Sigmoid colon (tissue), 7 donors: ENCODE measurements around the gene GLUD2. TPM values are rescaled to one million over a fixed set of nuclear protein-coding genes. Genes with fewer than 3 reads are reported as not detected.

Experiments used
- DNase-seq: peaks from one replicate; pipeline ENCODE4 v3.0.0-alpha.2; 2019
- H3K27ac ChIP-seq, 4 donors: fragments of 200-600 bp; sonication (generic); one replicate each; pipeline ENCODE4 v1.5.1; 2016 to 2019; ENCODE audit warnings: mild to moderate bottlenecking in 1 of 4
- H3K27me3 ChIP-seq, 3 donors: fragments of 200-600 bp; sonication (generic); one replicate each; pipeline ENCODE4 v1.5.1; 2019; ENCODE audit warnings: mild to moderate bottlenecking in 1 of 3
- H3K36me3 ChIP-seq, 4 donors: fragments of 200-600 bp; sonication (generic); one replicate each; pipeline ENCODE4 v1.5.1; 2016 to 2019
- H3K4me1 ChIP-seq, 4 donors: fragments of 200-600 bp; sonication (generic); one replicate each; pipeline ENCODE4 v1.5.1; 2017 to 2019
- H3K4me3 ChIP-seq, 4 donors: fragments of 200-600 bp; sonication (generic); one replicate each; pipeline ENCODE4 v1.5.1; 2017 to 2019; ENCODE audit warnings: mild to moderate bottlenecking in 2 of 4, moderate library complexity in 1 of 4
- H3K9me3 ChIP-seq, 4 donors: fragments of 200-600 bp in 3 of 4; sonication (generic) in 3 of 4; one replicate each; pipeline versions ENCODE4 v1.5.1 to v1.6.1; 2013 to 2019
- EP300 ChIP-seq, 4 donors: sonication (generic); formaldehyde crosslinking; IDR thresholded peaks; one replicate each; pipeline ENCODE4 v1.6.1; 2017; ENCODE audit warnings: antibody characterized with exemption in 4 of 4
- POLR2A ChIP-seq, 2 donors: fragments of 450-650 bp; IDR thresholded peaks; one replicate each; pipeline ENCODE4 v1.6.1; 2016; ENCODE audit warnings: antibody characterized with exemption in 2 of 2, mild to moderate bottlenecking in 2 of 2, moderate library complexity in 2 of 2
- POLR2AphosphoS5 ChIP-seq, 4 donors: sonication (generic); formaldehyde crosslinking; IDR thresholded peaks; one replicate each; pipeline ENCODE4 v1.6.1; 2017; ENCODE audit warnings: antibody characterized with exemption in 4 of 4
- WGBS, 2 donors: extraction: QIAGEN DNeasy Blood & Tissue Kit; methylation state at CpG; one replicate each; pipeline ENCODE4 v1.1.7; 2013; 5-methylcytosine and 5-hydroxymethylcytosine counted together
- intact Hi-C: fragments of 100-400 bp; cut with DNase I; formaldehyde crosslinking; loops from one replicate; pipeline ENCODE4 v1.15.1; 2023
- polyA plus RNA-seq, 3 donors: library from polyadenylated mRNA; stranded (reverse); fragments of 200-250 nt; gene quantifications; one replicate each; pipeline ENCODE4 v1.2.3, GENCODE V29; 2013
- total RNA-seq, 4 donors: library from RNA; depleted of rRNA; stranded (reverse); fragments of >200 nt; gene quantifications; one replicate each; pipeline ENCODE4 v1.1.0, GENCODE V29; 2016
- TF ChIP-seq, protein P1 (sequence below), 4 experiments: fragments of 450-650 bp in 3 of 4; fragments of 200-600 bp in 1 of 4; IDR thresholded peaks; one replicate each; pipeline ENCODE4 v1.5.1; 2016 to 2019; ENCODE audit warnings: antibody characterized with exemption in 4 of 4, mild to moderate bottlenecking in 3 of 4, moderate library complexity in 2 of 4
- donor health status: healthy with polysubstance abuse.
- donor health status: Bipolar disorder and iron deficiency.
- donor health status: healthy.

The GLUD2 gene
- total and polyA plus RNA-seq, 7 donors, result 0.38 to 2.3 (median 0.82) TPM

DNA sequence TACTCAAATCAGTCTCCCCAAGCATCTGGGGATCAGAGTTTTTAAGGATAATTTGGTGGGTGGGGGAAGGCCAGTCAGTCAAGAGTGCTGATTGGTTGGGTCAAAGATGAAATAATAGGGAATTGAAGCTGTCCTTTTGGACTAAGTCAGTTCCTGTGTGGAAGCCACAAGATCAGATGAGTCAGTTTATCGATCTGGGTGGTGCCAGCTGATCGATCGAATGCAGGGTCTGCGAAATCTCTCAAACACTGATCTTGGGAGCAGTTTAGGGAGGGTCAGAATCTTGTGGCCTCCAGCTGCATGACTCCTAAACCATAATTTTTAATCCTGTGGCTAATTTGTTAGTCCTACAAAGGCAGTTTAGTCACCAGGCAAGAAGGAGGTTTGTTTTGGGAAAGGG lies 17.3 kb upstream of the GLUD2 start:
- Histone ChIP-seq H3K9me3 (no peaks in the 10 kb centered on the region), H3K4me1 (no peaks in the 10 kb centered on the region), H3K27me3 (no peaks in the 10 kb centered on the region), H3K4me3 (no peak overlapping the region), H3K27ac (no peak overlapping the region), H3K36me3 (no peaks in the 10 kb centered on the region)
- no peak for DNase-seq
- intact Hi-C loops, result no loop called here
- 93 to 94% methylated on average over 4 of the region's 4 CpGs for WGBS, 2 donors
- TF ChIP-seq POLR2AphosphoS5 (IDR thresholded peaks at IDR 0.05), result no peak
- no peak for TF ChIP-seq POLR2A (IDR thresholded peaks at IDR 0.05)
- TF ChIP-seq, protein P1, sequence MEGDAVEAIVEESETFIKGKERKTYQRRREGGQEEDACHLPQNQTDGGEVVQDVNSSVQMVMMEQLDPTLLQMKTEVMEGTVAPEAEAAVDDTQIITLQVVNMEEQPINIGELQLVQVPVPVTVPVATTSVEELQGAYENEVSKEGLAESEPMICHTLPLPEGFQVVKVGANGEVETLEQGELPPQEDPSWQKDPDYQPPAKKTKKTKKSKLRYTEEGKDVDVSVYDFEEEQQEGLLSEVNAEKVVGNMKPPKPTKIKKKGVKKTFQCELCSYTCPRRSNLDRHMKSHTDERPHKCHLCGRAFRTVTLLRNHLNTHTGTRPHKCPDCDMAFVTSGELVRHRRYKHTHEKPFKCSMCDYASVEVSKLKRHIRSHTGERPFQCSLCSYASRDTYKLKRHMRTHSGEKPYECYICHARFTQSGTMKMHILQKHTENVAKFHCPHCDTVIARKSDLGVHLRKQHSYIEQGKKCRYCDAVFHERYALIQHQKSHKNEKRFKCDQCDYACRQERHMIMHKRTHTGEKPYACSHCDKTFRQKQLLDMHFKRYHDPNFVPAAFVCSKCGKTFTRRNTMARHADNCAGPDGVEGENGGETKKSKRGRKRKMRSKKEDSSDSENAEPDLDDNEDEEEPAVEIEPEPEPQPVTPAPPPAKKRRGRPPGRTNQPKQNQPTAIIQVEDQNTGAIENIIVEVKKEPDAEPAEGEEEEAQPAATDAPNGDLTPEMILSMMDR (IDR thresholded peaks at IDR 0.05), result no peak
- TF ChIP-seq EP300 (IDR thresholded peaks at IDR 0.05), result no peak

DNA sequence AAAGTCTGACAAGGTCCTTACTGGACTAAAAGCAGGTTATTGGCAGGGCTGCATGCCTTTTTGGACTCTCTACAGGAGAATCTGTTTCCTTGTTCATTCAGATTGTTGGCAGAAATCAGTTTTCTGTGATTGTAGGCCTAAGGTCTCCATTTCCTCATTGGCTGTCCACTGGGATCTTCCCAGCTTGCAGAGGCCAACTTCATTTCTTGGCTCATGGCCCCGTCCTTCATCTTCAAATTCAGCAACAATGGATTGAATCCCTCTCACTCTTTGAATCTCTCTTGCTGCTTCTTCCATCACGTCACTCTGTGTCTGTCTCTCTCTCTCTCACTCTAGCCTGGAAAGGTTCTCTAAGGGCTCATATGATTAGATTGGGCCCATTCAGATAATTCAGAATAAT lies 14.9 kb upstream of the GLUD2 start:
- Histone ChIP-seq H3K36me3 (no peaks in the 10 kb centered on the region), H3K4me1 (no peaks in the 10 kb centered on the region), H3K4me3 (no peak overlapping the region), H3K27me3 (no peaks in the 10 kb centered on the region), H3K9me3 (no peaks in the 10 kb centered on the region), H3K27ac (no peak overlapping the region)
- intact Hi-C loops, result no loop called here
- no peak for DNase-seq
- TF ChIP-seq POLR2AphosphoS5 (IDR thresholded peaks at IDR 0.05), result no peak
- no peak for TF ChIP-seq POLR2A (IDR thresholded peaks at IDR 0.05)
- no peak for TF ChIP-seq EP300 (IDR thresholded peaks at IDR 0.05)
- TF ChIP-seq, protein P1 (IDR thresholded peaks at IDR 0.05), result no peak
- WGBS, 2 donors, result 70 to 71% methylated on average over 2 of the region's 2 CpGs

DNA sequence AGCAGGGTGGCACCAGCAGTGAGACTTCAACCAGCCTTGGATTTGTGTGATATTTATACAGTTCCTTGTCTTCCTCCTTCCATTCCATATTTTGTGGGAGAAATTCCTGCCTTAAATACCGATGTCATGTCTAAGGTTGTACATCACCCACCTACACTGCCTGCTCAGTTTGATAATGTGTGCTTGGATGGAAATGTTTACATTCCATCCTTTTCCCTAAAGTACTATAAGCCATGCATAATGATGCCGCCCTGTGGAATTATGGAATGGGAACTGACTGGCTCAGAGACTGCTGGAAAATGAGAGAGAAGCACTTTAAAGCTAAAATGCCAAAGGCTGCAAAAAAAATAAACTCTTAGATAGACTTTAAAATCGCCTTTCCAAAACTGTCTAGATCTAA lies 11.3 kb upstream of the GLUD2 start:
- H3K4me1 ChIP-seq, result no peaks in the 10 kb centered on the region
- no peak for TF ChIP-seq POLR2A (IDR thresholded peaks at IDR 0.05)
- TF ChIP-seq, protein P1 (IDR thresholded peaks at IDR 0.05), result no peak
- TF ChIP-seq EP300 (IDR thresholded peaks at IDR 0.05), result no peak
- no peak for TF ChIP-seq POLR2AphosphoS5 (IDR thresholded peaks at IDR 0.05)
- intact Hi-C loops, result no loop called here
- H3K36me3 ChIP-seq, result no peaks in the 10 kb centered on the region
- 66 to 74% methylated on average over 3 of the region's 3 CpGs for WGBS, 2 donors
- H3K27me3 ChIP-seq, result no peaks in the 10 kb centered on the region
- H3K4me3 ChIP-seq, result no peak overlapping the region
- no peak for DNase-seq
- no peak overlapping the region for H3K27ac ChIP-seq
- no peaks in the 10 kb centered on the region for H3K9me3 ChIP-seq

DNA sequence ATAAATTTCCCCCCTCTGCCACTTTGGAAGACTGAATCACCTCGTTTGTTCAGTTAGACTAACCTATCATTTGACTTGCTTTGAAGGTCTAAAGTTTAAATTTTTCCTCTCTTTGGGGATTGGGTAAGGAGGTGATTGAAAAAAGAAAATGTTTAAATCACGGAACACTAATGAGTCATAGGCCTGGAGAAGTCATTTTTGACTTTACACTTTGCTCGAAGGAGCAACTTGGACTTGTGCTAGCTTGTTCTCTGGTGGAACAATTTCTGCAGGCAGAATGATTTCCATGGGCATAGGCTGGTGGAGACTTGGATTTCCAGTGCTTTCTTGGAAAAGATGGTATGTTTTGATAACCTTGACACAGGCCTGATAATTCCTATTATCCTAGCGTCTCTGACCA lies 10.5 kb upstream of the GLUD2 start:
- intact Hi-C loops, result no loop called here
- no peak overlapping the region for H3K4me3 ChIP-seq
- TF ChIP-seq POLR2AphosphoS5 (IDR thresholded peaks at IDR 0.05) (no peak), POLR2A (IDR thresholded peaks at IDR 0.05) (no peak), EP300 (IDR thresholded peaks at IDR 0.05) (no peak)
- TF ChIP-seq, protein P1 (IDR thresholded peaks at IDR 0.05), result no peak
- no peaks in the 10 kb centered on the region for H3K9me3 ChIP-seq
- H3K4me1 ChIP-seq, result no peaks in the 10 kb centered on the region
- no peaks in the 10 kb centered on the region for H3K27me3 ChIP-seq
- no peak for DNase-seq
- H3K27ac ChIP-seq, result no peak overlapping the region
- WGBS, 2 donors, result 66 to 74% methylated on average over 4 of the region's 4 CpGs
- H3K36me3 ChIP-seq, result no peaks in the 10 kb centered on the region

DNA sequence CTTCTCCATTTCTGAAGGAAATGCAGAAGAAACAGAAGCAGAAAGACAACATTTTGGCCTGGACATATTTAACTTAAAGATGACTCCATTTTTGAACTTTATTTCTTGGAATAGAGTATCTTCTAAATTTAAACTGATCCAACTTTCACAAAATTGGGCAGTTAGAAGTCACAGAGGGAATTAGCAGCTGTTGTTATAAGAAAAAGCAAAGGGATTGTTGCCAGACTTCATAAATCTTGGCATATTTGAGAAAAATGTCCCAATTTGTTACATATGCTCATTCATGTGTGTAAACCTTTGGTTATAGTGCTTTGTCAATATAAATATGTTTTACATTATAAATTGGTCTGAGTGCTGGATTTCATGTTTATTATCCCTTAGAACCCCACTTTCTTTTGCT lies 3.4 kb downstream of the GLUD2 start:
- Histone ChIP-seq H3K4me3 (no peak overlapping the region), H3K4me1 (no peaks in the 10 kb centered on the region), H3K9me3 (no peaks in the 10 kb centered on the region), H3K27ac (no peak overlapping the region), H3K27me3 (no peaks in the 10 kb centered on the region), H3K36me3 (no peaks in the 10 kb centered on the region)
- TF ChIP-seq POLR2A (IDR thresholded peaks at IDR 0.05), result no peak
- TF ChIP-seq POLR2AphosphoS5 (IDR thresholded peaks at IDR 0.05), result no peak
- TF ChIP-seq, protein P1 (IDR thresholded peaks at IDR 0.05), result no peak
- TF ChIP-seq EP300 (IDR thresholded peaks at IDR 0.05), result no peak
- intact Hi-C loops, result no loop called here
- DNase-seq, result no peak
